T-helper 22 cell (primary cell): ENCODE measurements around the gene NBEA.

Source experiments
- DNase-seq: peaks from one replicate; pipeline ENCODE4 v3.0.0-alpha.2; 2020; ENCODE audit warnings: low read depth

Gene NBEA

DNA sequence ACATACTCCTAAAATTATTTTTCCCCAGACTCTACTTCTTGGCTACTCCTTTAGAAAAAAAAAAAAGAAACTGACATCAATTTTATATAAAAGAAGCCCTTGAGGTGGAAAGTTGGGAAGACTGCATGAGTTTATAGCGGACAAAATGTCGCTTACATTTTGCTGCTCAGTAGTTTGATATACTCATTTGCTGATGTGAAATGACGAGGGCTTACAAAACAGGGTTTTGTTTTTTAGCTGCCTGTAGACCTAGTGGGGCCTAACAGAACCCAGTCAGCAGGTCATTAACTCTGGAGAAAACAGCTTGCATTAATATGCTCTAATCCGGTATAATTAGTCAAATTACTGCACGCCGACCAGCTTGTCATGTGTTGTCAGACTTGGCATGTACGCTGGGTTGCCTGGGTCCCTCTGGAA, 572.0 kb downstream of the NBEA start:
- DNase-seq = no peak

DNA sequence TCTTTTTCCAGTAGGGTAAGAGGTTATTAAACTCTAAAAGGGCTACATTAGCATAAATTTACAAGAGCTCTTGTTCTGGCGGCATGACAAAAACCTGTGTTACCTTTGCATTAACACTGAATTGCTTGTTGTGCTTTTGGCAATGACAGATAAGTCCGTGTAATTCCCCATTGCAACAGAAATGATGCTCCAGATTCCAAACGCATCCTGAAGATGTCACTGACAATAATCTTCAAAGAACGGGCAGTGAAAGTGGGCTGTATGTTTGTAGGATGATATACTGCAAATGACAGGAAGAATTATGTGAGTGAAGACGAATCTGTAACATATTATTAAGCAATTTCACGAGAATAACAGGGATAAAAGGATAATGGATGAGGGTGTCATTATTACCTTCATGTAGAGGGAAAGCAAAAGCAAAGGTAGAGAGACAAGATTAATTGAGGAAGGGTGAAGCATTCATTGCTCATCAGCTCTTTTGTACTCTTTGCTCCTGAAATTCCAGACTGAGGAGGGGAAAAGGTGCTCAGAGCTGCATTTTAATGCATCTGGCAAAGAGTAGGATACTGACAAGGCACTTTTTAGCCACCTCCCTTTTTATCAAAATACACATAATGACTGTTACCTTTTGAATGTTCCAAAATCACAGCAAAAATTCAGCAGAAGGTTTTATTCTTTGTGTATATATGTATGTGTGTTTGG, 572.9 kb downstream of the NBEA start:
- DNase-seq = no peak

DNA sequence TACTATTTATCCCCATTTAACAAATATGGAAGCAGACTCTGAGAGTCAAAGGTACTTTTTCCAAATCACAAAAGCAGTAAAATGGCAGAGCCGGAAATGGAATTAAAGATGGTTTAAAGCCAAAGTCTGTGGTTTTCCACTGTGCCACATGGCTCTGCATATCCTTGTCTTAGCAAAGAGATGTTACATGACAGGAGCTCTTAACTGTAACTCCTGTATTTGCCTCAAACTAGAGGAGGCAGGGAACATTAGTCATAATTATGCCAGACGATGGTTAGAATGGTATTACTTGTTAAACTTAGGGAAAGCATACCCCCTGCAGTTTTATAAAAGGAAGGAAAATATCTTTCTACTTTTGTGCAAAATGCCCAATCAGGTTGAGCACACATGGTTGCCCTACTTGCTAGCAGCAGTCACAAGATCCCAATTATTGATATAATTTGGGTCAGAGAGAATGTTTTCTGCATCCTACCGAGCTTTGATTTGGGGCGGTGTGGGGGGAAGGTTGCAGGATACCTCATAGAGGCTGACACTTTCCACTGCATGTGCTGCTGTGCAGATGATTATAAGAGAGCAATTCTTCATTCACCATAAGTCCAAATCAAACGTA, 576.4 kb downstream of the NBEA start:
- no peak for DNase-seq

DNA sequence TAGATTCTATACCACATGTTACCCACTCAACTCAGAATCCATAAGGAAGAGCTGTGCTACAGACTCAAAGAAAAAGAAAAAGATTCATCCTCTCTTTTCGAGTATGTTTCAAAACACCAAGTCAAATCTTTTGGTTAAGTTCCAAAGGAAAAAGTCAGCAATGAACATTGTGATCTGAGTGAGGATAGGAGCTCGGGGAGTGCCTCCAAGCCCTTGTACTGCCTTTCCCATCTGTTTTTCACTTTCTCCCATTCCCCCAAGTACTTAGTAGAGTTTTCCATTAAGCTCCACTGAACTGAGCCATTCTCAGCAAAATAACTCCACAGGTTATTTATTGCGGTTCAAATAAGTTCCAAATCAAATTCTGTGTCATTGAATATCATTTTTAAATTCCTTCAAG, 582.1 kb downstream of the NBEA start:
- no peak for DNase-seq

- DNase-seq = no peak
Observed at GRCh38 chr13:35526577-35526976, 584.5 kb downstream of the NBEA start.

GRCh38 chr13:35527451-35527850, 585.4 kb downstream of the NBEA start:
- no peak for DNase-seq

- no peak for DNase-seq
Observed at GRCh38 chr13:35530147-35530546, 588.1 kb downstream of the NBEA start.

- no peak for DNase-seq
Observed at GRCh38 chr13:35530581-35530980, 588.5 kb downstream of the NBEA start.

DNA sequence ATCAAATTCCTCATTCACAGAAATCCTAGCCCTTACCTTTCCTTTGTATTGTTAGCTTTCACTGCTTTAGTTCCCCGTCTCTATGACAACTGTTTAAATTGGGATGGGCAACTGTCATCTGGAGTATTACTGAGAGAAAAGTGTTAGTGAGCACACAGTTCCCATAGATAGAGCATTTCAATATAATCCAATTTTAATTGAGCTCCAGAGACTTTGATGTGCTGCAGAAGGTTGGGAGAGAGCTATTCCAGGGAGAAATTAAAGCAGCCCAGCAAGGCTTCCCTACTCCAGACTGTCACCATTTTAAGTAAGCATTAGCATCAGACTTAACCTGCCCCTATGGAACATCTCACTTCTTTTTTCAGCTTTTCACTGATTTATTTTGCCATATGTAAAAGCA, 589.5 kb downstream of the NBEA start:
- no peak for DNase-seq

DNA sequence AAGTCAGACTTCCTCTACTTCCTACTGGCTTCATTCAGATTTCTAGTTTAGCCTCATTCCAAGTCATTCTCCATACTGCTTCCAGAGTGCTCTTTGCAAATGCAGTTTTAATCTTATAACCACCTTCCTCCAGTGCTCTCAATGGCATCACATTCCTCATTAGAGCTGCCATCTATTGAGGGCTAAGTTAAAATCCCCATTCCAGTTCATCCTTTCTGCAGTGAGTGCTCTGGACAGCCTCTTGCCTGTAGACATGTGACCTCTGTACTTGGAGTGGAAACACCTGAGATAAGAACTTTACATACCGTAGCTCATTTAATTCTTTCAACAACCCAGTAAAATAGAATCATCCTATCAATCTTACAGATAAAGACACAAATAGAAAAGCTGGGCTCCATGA, 592.3 kb downstream of the NBEA start:
- no peak for DNase-seq

DNA sequence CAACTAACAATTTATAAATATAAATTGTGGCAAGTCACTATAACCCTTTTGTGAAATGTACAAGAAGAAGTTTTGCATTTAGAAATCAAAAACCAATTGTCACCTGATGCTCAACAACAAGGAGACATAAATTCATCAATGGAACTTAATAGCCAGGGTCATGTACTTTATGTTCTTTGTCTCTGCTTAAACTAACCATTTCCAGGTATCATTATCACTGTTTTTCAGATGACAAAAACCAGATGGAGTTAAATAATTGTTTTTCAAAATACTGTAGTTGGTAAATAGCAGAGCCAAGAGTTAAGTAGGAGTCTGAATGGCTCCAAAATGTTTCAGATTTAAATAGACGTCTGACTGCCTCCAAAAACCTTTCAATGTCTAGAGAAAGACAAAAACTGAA, 606.7 kb downstream of the NBEA start:
- DNase-seq = no peak

DNA sequence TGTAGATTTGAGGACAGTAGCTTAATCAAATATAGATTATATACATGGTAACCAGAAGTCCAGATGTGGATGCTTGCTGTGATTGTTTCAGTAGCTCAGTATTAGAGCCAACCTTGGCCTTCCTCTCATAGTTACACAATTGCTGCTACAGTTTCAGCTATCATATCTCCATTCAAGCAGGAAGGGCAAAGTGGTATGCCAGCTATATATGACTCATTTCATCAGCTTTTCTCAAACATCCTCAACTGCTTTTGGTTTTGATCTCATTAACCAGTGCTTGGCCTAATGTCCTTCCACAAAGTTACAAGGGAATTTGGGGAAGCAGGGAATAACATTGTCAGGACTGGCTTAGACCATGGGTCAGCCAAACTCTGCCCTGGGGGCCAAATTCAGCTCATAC, 607.4 kb downstream of the NBEA start:
- DNase-seq = no peak

- DNase-seq = no peak
Observed at GRCh38 chr13:35552172-35552844, 610.2 kb downstream of the NBEA start.

- no peak for DNase-seq
Observed at GRCh38 chr13:35554972-35555623, 613.0 kb downstream of the NBEA start.

DNA sequence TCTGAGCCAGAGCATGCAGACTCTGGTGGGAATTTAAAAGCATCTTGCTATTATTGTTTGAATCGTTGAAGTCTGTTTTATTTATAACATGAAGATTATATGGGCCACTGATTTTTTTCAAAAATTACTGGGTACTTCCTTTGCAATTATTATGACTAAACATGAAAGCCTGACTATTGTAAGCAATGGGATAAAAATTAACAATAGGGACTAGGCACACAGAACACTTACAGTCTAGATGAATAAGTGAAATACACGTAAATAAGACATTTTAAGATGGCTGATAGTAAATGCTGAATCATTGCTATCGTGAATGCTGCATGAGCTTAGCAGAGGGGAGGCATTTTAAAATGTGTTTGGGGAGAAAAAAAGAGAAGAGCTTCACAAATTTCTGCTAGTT, 615.4 kb downstream of the NBEA start:
- DNase-seq = no peak

GRCh38 chr13:35561540-35561939, 619.5 kb downstream of the NBEA start:
- DNase-seq = no peak

DNA sequence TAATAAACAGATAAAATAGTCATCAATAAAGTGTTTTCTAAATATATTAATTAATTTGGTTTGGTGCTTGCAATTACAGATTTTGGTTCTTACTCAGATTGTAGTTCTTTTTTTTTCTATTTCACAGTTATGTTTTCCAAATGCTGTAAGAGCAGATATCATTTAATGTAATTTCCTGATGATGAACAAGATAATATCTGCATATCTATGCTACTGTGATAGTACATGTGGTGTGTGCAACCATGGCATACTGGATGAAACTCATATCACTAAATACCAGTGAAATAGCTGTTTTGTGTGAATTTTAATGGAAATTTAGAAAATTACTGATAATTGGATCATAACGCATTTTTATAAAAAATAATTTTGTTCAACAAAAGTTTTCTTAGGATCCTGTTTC, 623.2 kb downstream of the NBEA start:
- no peak for DNase-seq

DNA sequence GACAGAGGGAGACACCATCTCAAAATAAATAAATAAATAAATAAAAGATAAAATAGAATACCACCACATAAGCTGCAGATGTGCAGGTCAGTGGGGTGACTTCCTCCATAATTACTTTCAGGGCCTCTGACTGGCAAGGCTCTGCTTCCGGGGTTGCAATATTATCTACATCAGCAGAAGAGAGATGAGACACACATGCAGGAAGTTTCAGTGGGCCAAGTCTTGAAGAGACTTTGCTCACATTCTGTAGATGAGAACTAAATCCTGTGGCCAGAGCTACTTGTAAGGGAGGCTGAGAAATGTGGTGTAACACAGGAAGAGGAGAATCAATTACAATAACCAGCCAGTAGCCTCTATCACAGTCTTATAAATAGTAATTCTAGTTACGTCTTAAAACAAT, 624.3 kb downstream of the NBEA start:
- DNase-seq = no peak

- no peak for DNase-seq
Observed at GRCh38 chr13:35567406-35567980, 625.4 kb downstream of the NBEA start.

DNA sequence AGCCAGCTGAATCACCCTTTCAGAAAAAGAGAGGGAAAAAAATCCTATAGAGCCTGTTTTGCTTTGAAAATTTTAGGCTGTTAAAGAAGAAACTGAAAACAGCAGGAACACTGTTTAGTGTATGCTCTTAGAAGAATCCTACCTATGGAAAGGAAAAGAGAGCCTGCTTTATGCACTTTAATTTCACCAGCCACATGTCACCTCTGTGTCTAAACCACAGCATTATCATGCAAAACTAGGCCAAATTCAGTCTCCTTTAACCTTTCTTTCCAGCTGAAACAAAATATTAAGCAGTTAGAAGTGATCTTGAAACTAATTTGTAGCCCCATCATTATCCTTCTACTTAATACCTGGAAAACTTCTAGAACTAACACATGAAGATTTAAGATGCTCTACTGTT, 631.6 kb downstream of the NBEA start:
- no peak for DNase-seq

DNA sequence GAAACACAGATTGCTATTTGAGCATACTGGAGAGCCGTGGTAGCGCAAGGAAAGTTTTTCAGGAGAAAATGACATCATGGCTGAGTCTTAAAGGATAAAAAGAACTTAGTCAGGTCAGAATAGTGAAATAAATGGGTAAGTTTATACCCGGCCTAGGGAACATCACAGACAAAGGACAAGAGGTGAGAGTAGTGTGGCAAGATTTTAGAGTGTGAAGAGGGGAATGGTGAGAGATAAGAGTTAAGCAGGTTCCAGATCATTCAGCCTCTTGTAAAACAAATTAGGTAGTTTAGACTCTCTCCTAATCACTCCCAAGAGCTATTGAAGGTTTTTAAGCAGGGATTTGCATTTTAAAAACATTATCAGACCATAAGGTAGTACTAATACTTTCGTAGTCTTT, 650.4 kb downstream of the NBEA start:
- no peak for DNase-seq

DNA sequence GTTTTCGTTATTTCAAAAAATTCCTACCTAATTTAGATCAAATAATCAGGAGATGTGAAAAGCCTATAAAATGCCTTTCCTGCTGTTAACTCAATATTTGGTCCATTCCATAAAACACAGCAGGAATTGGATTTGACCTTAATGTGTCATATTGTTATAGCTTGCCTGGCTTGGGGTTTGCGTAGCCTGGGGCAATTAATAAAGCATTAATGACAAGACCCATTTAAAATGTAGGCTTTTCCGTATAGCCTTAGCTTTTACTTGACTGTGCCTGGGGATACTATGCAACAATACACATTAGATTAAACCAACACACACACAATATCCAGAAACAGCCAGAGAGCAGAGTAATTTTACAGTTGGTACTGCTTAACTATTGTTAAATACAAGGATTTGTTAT, 651.6 kb downstream of the NBEA start:
- DNase-seq = no peak

DNA sequence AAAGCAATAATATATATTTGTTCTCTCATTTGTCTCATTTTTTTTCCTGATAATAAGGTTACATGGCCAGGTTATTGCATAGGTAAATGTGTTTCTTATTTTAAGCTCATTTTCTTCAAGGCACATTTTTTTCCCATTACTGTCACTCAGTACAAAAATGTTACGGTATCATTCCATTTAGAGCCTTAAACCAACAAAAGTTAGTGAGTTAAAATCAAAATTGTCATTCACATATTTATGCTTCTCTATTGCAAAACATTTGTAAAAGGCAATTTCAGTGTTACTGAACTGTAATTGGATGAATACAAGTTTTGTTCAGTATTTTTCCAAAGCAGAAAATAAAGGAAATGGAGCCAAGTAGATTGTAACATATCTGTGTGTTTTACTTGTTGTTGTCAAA, 652.0 kb downstream of the NBEA start:
- no peak for DNase-seq
